GM19328 (cell line): ENCODE measurements around the gene PDGFC.

Source experiments
- ATAC-seq: cut with Tn5 transposase; IDR thresholded peaks from one replicate; pipeline ENCODE4 v1.9.1; 2021; ENCODE audit warnings: mild to moderate bottlenecking, moderate library complexity; ENCODE audit not compliant: unreplicated experiment

PDGFC gene

DNA sequence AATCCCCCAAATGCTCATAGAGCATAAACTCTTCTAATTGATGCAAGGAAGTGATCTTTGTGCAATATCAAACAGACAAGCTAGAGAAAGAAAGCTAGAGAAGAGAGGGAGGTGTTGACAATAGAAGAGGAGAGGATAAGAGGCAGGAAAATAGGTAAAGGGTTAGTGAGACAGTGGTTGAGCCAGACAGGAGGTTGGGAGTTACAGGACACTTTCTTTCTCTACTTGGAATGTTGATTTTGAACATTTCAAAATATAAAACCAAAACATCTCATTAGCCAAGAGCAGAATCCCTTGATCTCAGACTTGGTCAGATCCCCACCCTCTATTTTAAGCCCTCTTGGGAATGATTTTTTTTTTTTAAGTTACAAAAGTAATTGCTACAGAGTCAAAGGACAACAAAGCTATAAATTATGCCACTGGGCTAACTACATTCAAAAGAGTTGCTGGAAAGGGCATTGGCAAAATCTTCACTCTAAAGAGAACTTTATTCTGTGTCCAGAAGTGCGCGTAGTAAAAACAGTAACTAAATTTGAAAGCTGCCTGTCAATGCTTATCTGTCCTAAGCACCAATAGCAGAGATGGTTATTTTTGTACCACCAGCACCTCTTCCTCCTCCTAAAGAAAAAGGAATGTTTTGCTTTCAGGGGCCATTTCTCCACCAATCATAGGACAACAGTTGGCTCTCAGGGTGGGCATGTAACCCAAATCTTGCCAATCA is 133.8 kb downstream of the PDGFC start:
- no peak for ATAC-seq

DNA sequence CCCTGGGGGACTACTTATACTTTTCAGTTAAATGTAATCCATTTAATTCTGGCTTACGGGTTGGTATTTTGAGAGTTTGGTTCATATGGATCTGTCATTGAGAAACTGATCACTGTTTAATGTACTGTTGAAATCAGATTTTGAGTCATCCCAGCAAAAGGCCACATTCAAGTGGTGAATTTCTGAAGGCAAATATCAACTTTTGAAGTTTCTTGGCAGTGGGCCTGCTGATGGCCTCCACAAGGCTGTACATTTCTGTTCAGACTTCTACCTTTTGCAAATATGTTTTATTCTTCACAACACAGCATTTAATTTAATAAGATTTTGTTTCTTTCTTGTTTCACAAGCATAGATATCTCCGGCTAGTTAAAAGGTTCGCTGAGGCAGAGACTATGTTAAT is 138.7 kb downstream of the PDGFC start:
- no peak for ATAC-seq

DNA sequence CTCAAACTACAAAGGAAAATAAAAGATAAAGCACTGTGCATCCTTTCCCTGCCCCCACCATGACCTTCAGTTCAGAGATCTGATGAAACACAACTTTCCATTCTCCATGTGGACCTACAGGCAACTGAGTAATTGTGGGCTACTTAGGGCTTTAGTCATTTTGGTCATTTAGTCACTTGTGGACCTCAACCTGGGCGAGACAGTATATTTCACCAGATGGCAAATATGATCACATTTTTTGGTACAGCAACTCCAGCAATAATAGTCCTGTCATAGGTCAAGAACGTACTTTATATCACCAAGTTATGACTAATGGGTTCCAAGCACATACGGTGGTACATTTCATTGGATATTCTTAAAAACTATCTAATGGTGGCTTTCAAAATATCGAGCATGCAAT is 141.2 kb downstream of the PDGFC start:
- ATAC-seq, result no peak

DNA sequence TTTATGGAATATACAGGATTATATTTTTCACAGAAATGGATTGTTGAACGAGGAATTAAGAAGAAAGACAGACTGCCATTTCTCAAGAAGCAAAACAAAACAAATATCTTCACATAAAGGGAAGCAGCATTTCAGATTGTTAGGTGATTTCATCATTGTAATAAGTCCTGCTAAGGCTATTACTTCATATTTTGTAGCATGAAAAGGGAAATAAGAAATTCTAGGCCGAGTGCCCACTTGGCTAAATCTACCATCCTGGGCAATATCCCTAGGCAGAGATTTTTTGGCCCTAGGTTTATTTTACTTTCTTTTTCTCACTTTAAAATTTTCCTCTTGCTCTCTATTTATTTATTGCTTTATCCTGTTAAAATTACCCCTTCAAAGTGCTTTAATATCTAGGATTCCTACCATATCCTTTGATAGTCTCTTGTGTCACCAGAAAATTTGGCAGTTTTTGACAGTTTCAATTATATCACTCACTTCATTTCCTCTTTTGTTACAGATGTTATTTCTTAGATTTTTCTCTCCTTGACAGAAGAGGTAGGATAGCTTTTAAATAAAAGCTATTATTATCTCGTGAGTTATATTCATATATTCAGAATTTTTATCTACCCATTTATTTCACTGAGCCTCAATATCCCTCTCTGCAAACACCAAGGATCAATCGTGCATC is 142.3 kb downstream of the PDGFC start:
- no peak for ATAC-seq

DNA sequence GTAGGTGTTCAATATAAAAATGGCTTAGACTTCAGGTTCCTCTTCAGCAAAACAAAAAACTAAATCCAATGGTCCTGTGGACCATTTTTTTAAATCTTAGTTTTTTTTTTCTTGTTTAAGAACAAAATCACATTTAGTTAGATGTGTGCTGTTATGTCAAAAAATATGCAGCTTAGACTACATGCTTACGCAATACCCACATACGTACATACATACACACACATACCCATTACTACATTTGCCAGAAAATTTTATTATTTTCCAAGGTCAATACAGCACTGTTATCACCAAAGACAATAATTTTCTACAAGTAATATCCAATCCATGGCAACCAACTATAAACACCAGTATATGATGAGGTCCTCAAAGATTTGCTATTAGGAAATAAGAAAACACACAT is 144.1 kb downstream of the PDGFC start:
- ATAC-seq, result no peak

DNA sequence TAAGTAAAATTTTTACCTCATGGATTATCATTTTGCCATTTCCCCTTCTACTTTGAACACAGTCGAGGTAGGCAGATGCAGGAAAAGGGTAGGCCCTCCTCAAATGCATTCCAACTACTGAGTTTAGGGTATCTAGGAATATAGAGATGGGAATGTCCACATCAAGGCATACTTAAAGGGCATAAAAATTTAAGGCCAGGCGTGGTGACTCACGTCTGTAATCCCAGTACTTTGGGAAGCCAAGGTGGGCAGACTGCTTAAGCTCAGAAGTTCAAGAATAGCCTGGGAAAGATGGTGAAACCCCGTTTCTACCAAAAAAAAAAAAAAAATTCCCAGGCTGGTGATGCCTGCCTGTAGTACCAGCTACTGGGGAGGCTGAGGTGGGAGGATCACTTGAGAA is 146.5 kb downstream of the PDGFC start:
- ATAC-seq, result no peak

DNA sequence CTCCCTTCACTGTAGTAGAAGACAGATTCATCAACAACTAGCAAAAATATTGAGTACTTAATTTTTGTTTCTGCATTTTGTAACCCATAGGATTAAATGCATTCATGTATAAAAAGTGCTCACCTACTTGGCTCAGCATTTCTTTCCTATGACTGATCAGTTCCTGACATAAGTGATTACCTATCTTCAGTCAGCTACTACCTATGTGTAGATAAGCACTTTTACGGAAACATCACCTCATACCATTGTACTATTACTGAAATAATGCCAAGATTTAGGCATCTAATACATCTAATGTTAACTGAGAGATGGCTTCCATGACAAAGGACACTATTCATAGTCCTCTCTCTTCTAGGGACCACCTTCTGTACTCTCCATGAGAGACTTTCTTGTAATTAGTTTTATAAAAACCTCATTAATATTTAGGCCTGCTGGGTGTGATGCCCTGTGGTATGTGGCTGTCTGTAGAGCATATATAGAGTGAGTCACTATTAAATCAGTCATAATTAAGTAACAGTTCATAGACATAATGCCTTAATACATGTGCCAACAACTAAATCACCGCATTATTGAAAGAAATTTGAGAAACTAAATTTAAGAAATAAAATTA is 147.0 kb downstream of the PDGFC start:
- ATAC-seq, result no peak

DNA sequence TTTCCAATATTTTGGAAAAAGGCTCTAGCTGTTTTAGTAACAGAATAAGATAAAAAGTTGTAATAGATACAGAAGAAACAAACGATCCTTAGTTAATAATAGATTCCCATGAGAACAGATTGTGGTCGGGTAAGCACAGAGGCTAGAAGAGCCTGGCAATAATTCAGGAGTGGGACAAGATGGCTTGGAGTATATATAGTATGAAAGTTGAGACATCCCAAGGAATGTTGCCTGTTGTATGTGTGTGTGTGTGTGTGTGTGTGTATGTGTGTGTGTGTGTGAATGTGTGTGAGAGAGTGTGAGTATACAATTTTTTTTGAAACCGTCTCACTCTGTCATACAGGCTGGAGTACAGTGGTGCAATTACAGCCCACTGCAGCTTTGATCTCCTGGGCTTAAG is 150.7 kb downstream of the PDGFC start:
- no peak for ATAC-seq

DNA sequence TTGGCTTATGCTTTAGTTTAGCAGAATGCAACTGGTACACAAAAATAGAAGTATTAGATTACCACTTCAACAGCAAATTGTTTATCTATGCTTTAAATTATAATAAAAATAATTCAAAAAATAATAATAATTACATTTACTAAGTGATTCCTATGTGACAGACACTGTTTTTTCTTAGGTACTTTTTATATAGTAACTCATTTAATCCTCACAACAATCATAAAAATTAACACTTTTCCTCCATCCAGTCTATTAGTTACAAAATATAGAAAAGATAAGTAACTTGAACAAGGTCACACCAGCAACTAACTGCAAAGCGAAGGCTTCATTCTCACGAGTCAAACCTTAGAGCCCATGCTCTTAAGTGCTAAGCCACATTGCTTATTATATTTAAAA is 155.2 kb downstream of the PDGFC start:
- no peak for ATAC-seq

DNA sequence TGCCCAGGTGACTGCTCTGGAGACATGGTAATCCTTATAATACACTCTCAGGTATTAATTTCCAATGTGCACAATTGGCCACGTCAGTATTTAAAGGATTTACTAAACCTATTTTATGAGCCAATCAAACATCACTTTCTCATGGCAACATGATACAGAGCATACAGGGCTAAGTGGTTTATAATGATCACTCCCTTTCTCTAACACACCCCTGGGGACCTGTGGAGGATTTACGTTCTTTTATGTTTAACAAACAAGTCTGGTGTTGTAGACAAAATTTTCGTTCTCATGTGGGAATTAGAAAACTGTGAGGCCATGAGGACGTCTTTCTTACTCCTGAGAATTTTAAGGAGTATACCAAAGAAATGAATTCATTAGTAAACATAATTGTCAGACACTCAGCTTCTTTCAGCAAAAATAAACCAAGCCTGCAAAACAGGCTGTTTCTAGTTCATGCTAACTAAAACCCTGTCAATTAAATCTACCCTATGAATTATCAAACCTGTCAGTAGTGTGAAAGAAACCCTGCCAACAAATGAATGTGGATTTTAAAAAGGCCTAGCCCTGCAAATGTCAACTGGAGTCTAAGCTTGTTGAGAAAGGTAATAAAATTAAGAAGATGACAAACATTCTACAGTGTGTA is 155.8 kb downstream of the PDGFC start:
- no peak for ATAC-seq

DNA sequence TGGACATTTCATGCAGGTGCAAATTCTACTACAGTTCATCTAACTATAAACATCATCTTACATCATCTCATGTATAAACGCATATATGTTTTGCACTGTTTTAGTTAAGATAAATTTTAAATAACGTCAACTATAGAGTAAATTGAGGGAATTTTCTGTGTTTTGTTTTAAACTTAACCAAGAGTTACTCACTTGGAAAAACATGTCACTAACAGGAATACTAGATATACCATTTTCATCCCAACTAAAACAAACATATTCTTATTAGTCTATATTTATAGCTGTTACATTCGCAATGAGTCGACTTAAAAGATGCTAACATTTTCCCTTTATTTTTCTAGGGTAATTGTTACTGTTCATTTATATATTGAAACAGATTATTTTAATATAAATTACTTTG is 159.6 kb downstream of the PDGFC start:
- no peak for ATAC-seq

DNA sequence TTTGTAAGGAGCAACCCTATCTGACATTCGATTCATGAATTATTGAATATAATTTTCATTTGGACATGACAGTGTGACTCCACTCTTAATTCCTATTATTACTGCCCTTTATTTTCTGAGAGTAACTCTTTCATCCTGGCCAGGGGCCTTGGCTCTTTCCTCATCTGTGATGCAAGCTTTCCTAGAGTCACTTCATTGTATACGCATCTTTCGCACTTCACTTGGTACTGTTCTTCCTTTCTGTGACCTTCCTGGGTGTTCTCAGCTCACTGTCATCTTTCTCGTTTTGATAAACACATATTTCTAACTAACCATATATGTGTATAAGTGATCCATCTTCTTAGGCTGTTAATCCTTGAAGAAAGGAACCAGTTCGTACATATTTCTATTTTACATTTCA is 160.3 kb downstream of the PDGFC start:
- no peak for ATAC-seq

DNA sequence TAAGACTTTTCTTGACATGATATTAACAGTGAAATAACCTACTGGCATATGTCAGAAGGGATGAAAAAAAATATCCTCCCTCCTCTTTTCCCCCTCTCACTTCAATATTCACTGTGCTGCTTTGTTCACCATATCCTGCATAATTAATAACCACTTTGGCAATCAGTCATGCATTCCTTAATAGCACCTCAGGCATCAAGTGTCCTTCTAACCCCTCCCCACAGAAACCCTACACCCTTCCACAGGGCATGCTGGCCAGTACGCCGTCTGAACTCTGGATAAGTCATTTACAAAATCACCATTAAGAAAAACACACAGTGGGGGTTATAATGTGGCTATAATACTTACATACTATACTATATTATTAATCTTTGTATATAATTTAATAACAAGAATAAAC is 165.9 kb downstream of the PDGFC start:
- no peak for ATAC-seq

DNA sequence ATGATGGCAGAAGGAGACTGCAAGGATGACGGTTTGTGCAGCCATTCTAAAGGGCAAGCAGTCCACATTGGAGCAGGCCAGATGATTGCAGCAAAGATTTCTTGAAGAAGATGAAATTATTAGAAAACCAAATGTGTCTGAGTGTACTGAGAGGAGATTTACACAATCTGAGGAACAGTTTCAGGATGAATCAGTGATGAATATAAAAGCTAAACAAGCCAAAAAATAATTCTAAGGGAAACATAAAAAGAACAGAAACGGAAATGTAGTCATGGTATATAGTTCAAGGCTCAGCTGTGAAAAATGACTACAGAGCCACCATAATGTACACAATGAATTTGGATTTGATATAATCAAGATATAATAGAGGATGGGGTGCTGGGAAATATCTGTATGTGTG is 168.5 kb downstream of the PDGFC start:
- no peak for ATAC-seq

DNA sequence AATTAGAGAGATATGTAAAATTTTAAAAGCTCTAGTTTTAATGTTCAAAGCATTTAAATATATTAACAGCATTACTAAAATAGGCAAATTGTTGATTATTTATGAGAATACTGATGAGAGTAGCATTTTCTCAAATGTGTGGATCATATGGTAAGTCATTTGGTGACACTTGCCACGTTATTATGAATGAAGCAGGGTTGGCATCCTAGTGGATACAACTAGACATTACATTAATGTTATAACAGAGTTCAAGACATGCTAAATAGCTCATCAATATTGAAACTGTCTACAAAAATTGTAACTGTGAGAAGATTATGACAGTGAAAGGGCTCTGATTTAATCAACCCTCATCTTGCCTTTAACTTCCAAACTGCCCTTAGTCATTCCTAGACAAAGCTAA is 171.1 kb downstream of the PDGFC start:
- ATAC-seq, result no peak

DNA sequence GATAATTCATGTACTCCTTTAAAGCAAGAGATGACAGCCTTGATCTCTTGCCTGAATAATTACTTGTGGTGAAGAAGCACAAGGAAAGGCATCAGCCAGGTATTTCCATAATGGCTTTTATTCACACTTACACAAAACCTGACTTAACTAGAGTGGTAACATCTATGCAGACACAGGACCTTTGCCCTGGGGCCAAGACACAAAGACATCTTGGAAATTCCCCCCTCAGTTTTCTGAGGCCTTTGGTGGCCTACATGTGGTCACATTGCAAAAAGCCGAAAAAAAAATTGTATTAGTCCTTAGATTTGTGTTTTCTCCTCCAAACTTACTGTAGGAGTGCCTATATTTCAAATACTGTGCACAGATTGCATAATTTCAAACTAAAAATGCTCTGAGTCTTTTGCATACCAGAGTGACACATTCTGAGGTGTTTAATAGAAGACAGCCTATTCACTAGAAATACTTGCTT is 172.4 kb downstream of the PDGFC start:
- ATAC-seq, result no peak

DNA sequence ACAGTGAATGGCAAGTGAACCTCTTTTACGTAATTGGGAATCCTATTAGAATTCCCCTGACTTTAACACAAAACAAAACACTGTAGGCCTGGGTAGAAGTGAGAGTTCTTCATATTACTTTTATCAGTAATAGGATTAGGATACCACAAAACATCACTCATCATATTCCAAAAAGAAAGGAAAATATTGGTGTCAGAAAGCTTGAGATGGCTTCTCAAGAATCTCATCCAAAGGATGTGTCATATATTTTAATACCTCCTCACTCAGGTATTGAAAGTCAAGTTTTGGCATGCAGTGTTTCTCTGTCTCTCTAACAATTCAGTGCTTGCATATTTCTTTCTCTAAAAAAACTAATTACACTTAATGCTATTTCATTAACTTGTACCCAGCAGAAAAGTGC is 173.2 kb downstream of the PDGFC start:
- no peak for ATAC-seq

DNA sequence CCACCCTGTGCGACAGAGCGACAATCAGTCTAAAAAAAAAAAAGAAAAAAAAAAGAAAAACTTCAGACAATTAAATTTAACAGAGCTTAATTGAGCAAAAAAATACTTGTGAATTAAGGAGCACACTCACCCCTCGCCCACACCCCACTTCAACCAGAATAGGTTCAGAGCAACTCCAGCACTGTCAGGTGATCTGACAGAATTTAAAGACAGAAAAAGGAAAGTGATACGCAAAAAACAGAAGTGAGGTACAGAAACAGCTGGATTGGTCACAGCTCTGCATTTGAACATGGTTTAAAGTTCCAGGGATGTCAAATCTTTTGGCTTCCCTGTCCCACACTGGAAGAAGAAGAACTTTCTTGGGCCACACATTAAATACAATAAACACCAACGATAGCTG is 174.4 kb downstream of the PDGFC start:
- ATAC-seq, result no peak

DNA sequence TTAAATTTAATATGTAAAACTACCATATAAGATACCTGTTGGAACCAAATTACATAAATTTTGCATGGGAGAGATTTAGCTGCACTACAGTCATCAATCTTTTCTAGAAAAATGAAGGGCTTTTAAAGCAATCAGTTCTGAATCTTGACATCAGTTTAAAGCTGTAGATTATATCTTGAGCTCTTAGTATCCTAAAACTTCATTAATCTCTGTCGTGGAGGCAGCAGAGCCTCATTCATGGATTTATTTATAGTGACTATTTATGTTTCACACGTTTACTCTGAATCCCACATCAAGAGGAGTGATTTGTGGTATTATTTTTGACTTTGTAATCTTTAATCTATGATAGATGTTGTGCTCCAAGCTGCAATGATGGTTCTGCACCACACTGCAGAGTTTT is 175.9 kb downstream of the PDGFC start:
- no peak for ATAC-seq

DNA sequence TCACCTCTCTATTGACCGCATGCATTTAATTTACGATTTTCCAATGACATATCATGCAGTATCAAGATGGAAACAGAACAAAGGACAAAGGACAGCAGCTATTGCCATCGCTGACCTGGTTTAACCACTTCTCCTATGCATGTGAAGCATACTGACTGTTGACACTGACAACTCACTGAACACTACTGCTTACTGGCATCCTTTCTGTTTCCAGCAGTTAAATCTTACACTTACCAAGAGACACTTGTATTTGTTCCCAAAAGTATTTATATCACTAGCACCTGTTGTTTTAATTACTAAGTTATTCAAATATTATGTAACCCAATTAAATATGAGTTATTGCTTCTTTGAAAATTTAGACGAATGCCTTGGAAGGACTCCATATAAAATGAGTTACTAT is 176.7 kb downstream of the PDGFC start:
- no peak for ATAC-seq

DNA sequence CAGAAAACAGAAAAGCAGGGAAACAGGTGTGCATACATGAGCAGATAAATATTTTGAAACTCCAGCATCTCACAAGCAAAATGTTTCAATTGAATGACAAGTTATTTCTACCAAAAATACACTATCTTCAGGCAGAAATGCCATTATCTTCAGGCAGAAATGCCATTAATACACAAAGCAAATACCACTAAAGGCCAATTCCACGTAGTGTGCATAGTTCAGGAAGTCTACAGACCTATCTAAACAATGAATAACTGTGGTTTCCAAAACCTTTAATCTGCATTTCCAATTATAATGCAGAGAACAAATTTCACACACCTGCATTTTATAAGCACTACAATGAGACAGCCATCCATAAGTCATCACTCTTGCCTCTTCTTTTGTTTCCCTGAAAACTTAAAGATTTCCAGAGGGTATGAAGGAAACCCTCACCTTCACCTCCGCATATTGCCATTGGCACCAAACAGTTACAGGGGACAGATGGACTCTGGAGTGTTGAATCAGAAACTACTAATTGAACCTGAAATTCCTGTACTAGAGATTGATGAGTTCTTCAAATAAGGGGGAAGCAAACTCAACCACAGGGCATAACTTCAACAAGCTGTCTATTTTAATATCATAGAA is 179.0 kb downstream of the PDGFC start:
- no peak for ATAC-seq
